Measurements from ENCODE around the gene FBXL14. TPM values are rescaled to one million over a fixed set of nuclear protein-coding genes. Genes with fewer than 3 reads are reported as not detected.

FBXL14 gene
- total and polyA plus RNA-seq, 4 donors, result 4.4 to 23.0 (median 13.1) TPM

GRCh38 chr12:1539135-1539534, 55.2 kb downstream of the FBXL14 start:
- Histone ChIP-seq H3K27ac (ENCODE audit: low read depth in 1 of 2, low read length in 1 of 2) (no peak overlapping the region), H3K36me3 (ENCODE audit: control insufficient read depth in 4 of 4, insufficient read depth in 4 of 4, low read length in 4 of 4) (peaks cover 0 to 2% (median 0%) of the 10 kb centered on the region in 4 donors), H3K4me3 (no peak overlapping the region), H3K9me3 (ENCODE audit: control insufficient read depth in 4 of 4, insufficient read depth in 3 of 4, low read length in 3 of 4) (peaks cover 0 to 3% (median 0%) of the 10 kb centered on the region in 4 donors), H3K27me3 (ENCODE audit: control insufficient read depth in 3 of 3, insufficient read depth in 3 of 3, low read length in 2 of 3) (no peaks in the 10 kb centered on the region), H3K4me1 (ENCODE audit: control insufficient read depth in 5 of 5, insufficient read depth in 5 of 5, low read length in 5 of 5) (peaks cover 0 to 2% (median 0%) of the 10 kb centered on the region in 5 donors), H3K9ac (ENCODE audit: insufficient read depth in 1 of 2, low read length in 2 of 2) (no peak overlapping the region)
- no peak for DNase-seq
- no peak for ATAC-seq (ENCODE audit: insufficient read depth, low FRiP score)
- TF ChIP-seq CTCF (IDR thresholded peaks at IDR 0.05; ENCODE audit: control extremely low read depth, extremely low read depth), result no peak
- 85 to 92% methylated on average over 11 of the region's 11 CpGs for WGBS, 2 donors

- no peak for TF ChIP-seq CTCF (IDR thresholded peaks at IDR 0.05; ENCODE audit: control extremely low read depth, extremely low read depth)
- ATAC-seq (ENCODE audit: insufficient read depth, low FRiP score), result no peak
- 81 to 85% methylated on average over 4 of the region's 4 CpGs for WGBS, 2 donors
Measured at GRCh38 chr12:1536817-1537216, 57.6 kb downstream of the FBXL14 start.

GRCh38 chr12:1534748-1535147, 59.6 kb downstream of the FBXL14 start:
- no peak for ATAC-seq (ENCODE audit: insufficient read depth, low FRiP score)
- Histone ChIP-seq H3K9me3 (ENCODE audit: control insufficient read depth in 4 of 4, insufficient read depth in 3 of 4, low read length in 3 of 4) (no peaks in the 10 kb centered on the region), H3K4me1 (ENCODE audit: control insufficient read depth in 5 of 5, insufficient read depth in 5 of 5, low read length in 5 of 5) (peaks cover 0 to 27% (median 0%) of the 10 kb centered on the region in 5 donors), H3K4me3 (no peak overlapping the region), H3K36me3 (ENCODE audit: control insufficient read depth in 4 of 4, insufficient read depth in 4 of 4, low read length in 4 of 4) (no peaks in the 10 kb centered on the region), H3K27me3 (ENCODE audit: control insufficient read depth in 3 of 3, insufficient read depth in 3 of 3, low read length in 2 of 3) (peaks cover 0 to 7% (median 2%) of the 10 kb centered on the region in 3 donors), H3K27ac (ENCODE audit: low read depth in 1 of 2, low read length in 1 of 2) (no peak overlapping the region), H3K9ac (ENCODE audit: insufficient read depth in 1 of 2, low read length in 2 of 2) (no peak overlapping the region)
- TF ChIP-seq CTCF (IDR thresholded peaks at IDR 0.05; ENCODE audit: control extremely low read depth, extremely low read depth), result no peak
- WGBS, 2 donors, result 52 to 65% methylated on average over 3 of the region's 3 CpGs
- no peak for DNase-seq

More at GRCh38 chr12:1536817-1537216, 57.6 kb downstream of the FBXL14 start:
- Histone ChIP-seq H3K4me3 (no peak overlapping the region), H3K4me1 (ENCODE audit: control insufficient read depth in 5 of 5, insufficient read depth in 5 of 5, low read length in 5 of 5) (peaks cover 0 to 21% (median 0%) of the 10 kb centered on the region in 5 donors), H3K27ac (ENCODE audit: low read depth in 1 of 2, low read length in 1 of 2) (no peak overlapping the region), H3K9ac (ENCODE audit: insufficient read depth in 1 of 2, low read length in 2 of 2) (no peak overlapping the region), H3K9me3 (ENCODE audit: control insufficient read depth in 4 of 4, insufficient read depth in 3 of 4, low read length in 3 of 4) (no peaks in the 10 kb centered on the region), H3K36me3 (ENCODE audit: control insufficient read depth in 4 of 4, insufficient read depth in 4 of 4, low read length in 4 of 4) (peaks cover 0 to 2% (median 0%) of the 10 kb centered on the region in 4 donors), H3K27me3 (ENCODE audit: control insufficient read depth in 3 of 3, insufficient read depth in 3 of 3, low read length in 2 of 3) (peaks cover 0 to 7% (median 2%) of the 10 kb centered on the region in 3 donors)
- DNase-seq, result no peak
